ENCODE data around the gene DPYSL4. TPM values are rescaled to one million over a fixed set of nuclear protein-coding genes. Genes with fewer than 3 reads are reported as not detected.

The DPYSL4 gene
- total RNA-seq, 4 donors from 2014 or later, result 1.5 to 5.0 TPM; not detected in 2

DNA sequence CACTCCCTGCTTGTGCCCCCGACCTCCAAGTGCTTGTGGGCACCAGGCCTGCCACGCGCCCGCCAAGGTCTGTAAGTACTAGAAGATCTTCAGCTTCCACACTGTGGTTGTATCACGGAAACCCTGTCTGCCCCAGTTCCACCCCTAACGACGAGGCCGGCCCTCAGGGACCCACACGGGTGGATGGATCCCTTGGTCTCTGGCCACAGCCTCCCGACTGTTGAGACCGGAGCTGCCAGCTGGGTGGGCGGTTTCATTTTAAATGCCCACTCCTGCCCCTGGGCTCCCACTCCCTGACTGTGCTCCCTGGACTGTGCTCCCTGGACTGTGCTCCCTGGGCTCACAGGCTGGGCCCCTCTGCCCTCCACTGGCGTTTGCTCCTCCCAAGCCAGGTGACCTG is 50.1 kb downstream of the DPYSL4 start:
- TF ChIP-seq, protein P1, sequence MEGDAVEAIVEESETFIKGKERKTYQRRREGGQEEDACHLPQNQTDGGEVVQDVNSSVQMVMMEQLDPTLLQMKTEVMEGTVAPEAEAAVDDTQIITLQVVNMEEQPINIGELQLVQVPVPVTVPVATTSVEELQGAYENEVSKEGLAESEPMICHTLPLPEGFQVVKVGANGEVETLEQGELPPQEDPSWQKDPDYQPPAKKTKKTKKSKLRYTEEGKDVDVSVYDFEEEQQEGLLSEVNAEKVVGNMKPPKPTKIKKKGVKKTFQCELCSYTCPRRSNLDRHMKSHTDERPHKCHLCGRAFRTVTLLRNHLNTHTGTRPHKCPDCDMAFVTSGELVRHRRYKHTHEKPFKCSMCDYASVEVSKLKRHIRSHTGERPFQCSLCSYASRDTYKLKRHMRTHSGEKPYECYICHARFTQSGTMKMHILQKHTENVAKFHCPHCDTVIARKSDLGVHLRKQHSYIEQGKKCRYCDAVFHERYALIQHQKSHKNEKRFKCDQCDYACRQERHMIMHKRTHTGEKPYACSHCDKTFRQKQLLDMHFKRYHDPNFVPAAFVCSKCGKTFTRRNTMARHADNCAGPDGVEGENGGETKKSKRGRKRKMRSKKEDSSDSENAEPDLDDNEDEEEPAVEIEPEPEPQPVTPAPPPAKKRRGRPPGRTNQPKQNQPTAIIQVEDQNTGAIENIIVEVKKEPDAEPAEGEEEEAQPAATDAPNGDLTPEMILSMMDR (IDR thresholded peaks at IDR 0.05), result no peak
- no peak for TF ChIP-seq POLR2A (IDR thresholded peaks at IDR 0.05)
- intact Hi-C loops (cut with DNase I; ENCODE audit: low total_unique reads), result no loop called here
- Histone ChIP-seq H3K27me3 (no peaks in the 10 kb centered on the region), H3K9me3 (no peaks in the 10 kb centered on the region), H3K4me1 (no peaks in the 10 kb centered on the region), H3K4me3 (no peak overlapping the region), H3K27ac (no peak overlapping the region), H3K36me3 (no peaks in the 10 kb centered on the region)
- no peak for DNase-seq

DNA sequence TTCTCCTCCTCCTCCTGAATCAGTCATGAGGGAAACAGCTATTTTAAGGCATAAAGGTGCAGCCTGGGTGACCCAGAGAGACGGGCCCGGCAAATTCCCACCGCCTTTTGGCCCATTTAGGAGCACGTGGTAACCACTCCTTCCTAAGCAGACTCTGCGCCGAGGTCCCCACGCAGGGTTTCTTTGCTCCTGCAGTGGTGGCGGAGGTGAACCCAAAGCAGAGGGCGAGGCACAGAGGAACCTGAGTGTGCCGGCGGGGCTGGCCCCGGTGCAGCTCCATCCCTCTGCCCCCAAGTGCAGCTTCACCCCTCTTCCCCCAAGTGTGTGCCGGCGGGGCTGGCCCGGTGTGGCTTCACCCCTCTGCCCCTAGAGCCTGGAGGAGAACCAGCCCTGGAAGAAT is 50.6 kb downstream of the DPYSL4 start:
- H3K4me3 ChIP-seq, result no peak overlapping the region
- no peaks in the 10 kb centered on the region for H3K36me3 ChIP-seq
- TF ChIP-seq POLR2A (IDR thresholded peaks at IDR 0.05), result no peak
- TF ChIP-seq, protein P1 (IDR thresholded peaks at IDR 0.05), result no peak
- intact Hi-C loops (cut with DNase I; ENCODE audit: low total_unique reads), result no loop called here
- DNase-seq, result no peak
- no peaks in the 10 kb centered on the region for H3K9me3 ChIP-seq
- H3K27me3 ChIP-seq, result no peaks in the 10 kb centered on the region
- H3K27ac ChIP-seq, result no peak overlapping the region
- H3K4me1 ChIP-seq, result no peaks in the 10 kb centered on the region

DNA sequence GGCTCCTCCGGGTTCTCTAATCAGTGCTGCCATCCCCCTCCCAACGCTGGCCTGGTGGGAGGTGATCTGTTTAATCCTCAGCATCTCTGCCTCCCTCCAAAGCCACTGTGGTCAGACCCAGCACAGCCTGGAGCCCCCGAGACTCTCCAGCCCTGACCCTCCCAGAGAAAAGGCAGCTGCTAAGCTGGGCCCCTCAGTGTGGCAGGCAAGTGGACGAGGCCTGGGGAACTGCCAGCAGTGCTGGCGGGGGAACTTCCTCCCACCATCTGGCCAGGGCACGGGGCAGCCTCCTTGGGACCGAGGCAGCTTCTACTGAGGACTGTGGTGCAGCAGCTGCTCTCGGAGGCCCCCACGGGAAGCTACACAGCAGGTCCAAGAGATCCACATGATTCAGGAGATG is 51.1 kb downstream of the DPYSL4 start:
- DNase-seq, result no peak
- Histone ChIP-seq H3K9me3 (no peaks in the 10 kb centered on the region), H3K4me3 (no peak overlapping the region), H3K27ac (no peak overlapping the region), H3K4me1 (no peaks in the 10 kb centered on the region), H3K27me3 (no peaks in the 10 kb centered on the region), H3K36me3 (no peaks in the 10 kb centered on the region)
- TF ChIP-seq POLR2A (IDR thresholded peaks at IDR 0.05), result no peak
- TF ChIP-seq, protein P1 (IDR thresholded peaks at IDR 0.05), result no peak
- intact Hi-C loops (cut with DNase I; ENCODE audit: low total_unique reads), result no loop called here

DNA sequence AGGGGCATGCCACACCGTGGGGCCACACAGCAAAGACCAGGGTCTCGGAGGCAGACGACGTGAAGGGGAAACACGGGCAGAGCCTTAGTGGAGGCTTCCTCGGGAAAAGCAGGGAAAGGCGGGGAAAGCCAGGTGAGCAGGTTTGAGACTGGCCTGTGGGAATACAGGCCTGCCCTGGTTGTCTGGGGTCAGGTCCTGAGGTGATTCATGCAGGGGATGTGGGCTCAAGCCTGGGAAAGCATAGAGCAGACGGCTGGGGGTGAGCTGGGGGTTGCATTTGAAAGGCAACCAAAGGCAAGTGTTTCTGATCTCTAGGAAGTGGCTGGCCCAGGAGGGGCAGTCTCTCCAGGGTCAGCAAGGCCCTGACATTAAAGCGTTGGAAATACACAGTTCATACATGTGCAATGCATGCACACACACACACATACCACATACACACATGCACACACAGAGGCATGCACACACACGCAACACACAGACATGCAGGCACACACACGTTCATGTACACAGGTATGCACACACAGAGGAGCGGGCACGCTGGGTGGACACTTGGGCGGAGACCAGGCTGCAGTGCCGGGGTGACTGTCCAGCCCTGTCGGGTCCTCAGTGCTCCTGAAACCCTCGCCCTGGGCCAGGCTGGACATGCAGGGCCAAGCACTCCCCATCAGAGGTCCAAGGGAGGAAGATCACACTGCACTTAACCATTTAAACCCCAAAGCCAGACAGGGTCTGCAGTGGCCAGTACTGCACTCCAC is 51.8 kb downstream of the DPYSL4 start:
- no peaks in the 10 kb centered on the region for H3K4me1 ChIP-seq
- intact Hi-C loops (cut with DNase I; ENCODE audit: low total_unique reads), result no loop called here
- no peaks in the 10 kb centered on the region for H3K27me3 ChIP-seq
- H3K9me3 ChIP-seq, result no peaks in the 10 kb centered on the region
- no peak overlapping the region for H3K4me3 ChIP-seq
- TF ChIP-seq, protein P1 (IDR thresholded peaks at IDR 0.05), result no peak
- TF ChIP-seq POLR2A (IDR thresholded peaks at IDR 0.05), result no peak
- no peaks in the 10 kb centered on the region for H3K36me3 ChIP-seq
- no peak for DNase-seq
- H3K27ac ChIP-seq, result no peak overlapping the region

DNA sequence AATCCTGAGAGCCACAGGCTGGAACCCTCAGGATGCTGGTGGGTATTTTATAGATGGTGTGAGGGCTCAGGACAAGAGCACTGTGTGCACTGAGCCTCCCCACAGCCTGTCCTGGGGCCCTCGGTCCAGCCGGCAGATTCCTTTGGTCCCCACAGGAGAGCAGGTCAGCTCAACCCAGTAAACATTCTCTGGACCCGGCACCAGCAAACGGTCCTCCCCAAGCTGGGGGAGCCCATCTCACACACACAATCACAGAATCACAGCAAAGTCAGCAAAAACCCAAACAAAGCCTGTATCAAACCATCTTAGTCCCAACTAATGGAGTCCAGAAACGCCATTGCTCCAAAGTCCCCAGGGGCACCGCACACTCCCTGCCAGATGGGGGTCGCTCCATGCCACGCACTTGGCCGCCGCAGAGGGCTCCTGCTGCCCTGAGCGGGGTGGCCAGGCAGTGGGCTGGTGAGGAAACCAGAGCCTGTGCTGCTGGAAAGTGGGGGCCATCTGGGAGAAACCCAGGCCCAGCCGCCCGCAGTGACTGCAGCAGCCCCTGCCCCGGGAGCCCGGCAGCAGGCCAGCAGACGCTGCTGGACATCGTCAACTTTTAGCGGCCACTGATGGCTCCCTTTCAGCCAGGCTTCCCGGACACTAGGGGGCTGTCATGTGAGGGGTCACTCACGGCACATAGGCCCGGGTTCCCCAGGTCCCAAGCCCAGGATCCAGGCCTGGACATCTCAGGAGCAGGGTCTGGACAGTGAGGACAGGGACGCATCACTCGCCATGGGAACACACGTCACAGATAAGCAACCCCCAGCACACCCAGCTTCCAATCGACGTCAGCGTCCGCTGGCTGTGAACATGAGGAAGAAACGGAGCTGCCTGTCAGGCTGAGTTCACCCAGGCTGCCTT is 52.6 kb downstream of the DPYSL4 start:
- DNase-seq, result no peak
- Histone ChIP-seq H3K36me3 (no peaks in the 10 kb centered on the region), H3K27ac (no peak overlapping the region), H3K27me3 (no peaks in the 10 kb centered on the region), H3K4me1 (no peaks in the 10 kb centered on the region), H3K4me3 (no peak overlapping the region), H3K9me3 (no peaks in the 10 kb centered on the region)
- intact Hi-C loops (cut with DNase I; ENCODE audit: low total_unique reads), result no loop called here
- no peak for TF ChIP-seq POLR2A (IDR thresholded peaks at IDR 0.05)
- TF ChIP-seq, protein P1 (IDR thresholded peaks at IDR 0.05), result no peak
